SK-N-SH (cell line): Measurements from ENCODE around the gene GDF2. TPM values are rescaled to one million over a fixed set of nuclear protein-coding genes. Genes with fewer than 3 reads are reported as not detected.

ENCODE experiments used
- CTCF ChIA-PET: fragments of 300-600, 350-600 bp; formaldehyde crosslinking; extraction: SDS; loops from one replicate; lab custom pipeline; 2021; lab: Yijun Ruan, JAX
- POLR2A ChIA-PET: fragments of 350-600 bp; sonication (Branson Sonifier 250); formaldehyde crosslinking; extraction: SDS; loops from one replicate; lab custom pipeline; 2020; ENCODE audit warnings: antibody characterized with exemption, inconsistent platforms; lab: Yijun Ruan, JAX
- DNase-seq: peaks from one replicate; pipeline ENCODE4 v3.0.0; 2012
- H2AFZ ChIP-seq: fragments of 200-600 bp; sonication (generic); 2 replicates; pipeline ENCODE4 v1.8.1; 2016; ENCODE audit warnings: antibody characterized with exemption, mild to moderate bottlenecking, low read depth
- H3F3A ChIP-seq: fragments of 200-600 bp; sonication (generic); replicated peaks from 2 replicates; pipeline ENCODE3; 2016; ENCODE audit warnings: antibody characterized with exemption, mild to moderate bottlenecking; ENCODE audit not compliant: insufficient read depth
- H3K27ac ChIP-seq, 2 experiments: fragments of 200-500 bp in 1 of 2; fragments of 200-600 bp in 1 of 2; sonication (Bioruptor generic) in 1 of 2; sonication (generic), shearing (Covaris generic) in 1 of 2; 2 replicates each; pipeline versions ENCODE4 v1.5.1 to v1.6.1; 2014 to 2016; ENCODE audit warnings: low read depth in 2 of 2, inconsistent platforms in 1 of 2, low read length in 1 of 2, mild to moderate bottlenecking in 1 of 2, mixed read lengths in 1 of 2
- H3K27me3 ChIP-seq: fragments of 200-600 bp; sonication (generic), shearing (Covaris generic); 2 replicates; pipeline ENCODE4 v1.6.1; 2016; ENCODE audit warnings: mixed run types; ENCODE audit not compliant: insufficient read depth
- H3K36me3 ChIP-seq, 2 experiments: fragments of 200-500 bp in 1 of 2; fragments of 200-600 bp in 1 of 2; sonication (Bioruptor generic) in 1 of 2; sonication (generic) in 1 of 2; replicated peaks in 1 of 2; 2 replicates each; pipeline versions ENCODE3 to v1.5.1; 2014 to 2016; ENCODE audit warnings: low read length in 1 of 2, mild to moderate bottlenecking in 1 of 2; ENCODE audit not compliant: insufficient read depth in 2 of 2, control insufficient read depth in 1 of 2
- H3K4me1 ChIP-seq, 2 experiments: fragments of 200-500 bp in 1 of 2; fragments of 200-600 bp in 1 of 2; sonication (Bioruptor generic) in 1 of 2; sonication (generic), shearing (Covaris generic) in 1 of 2; 2 replicates each; pipeline versions ENCODE4 v1.5.1 to v1.6.1; 2014 to 2016; ENCODE audit warnings: low read depth in 1 of 2, low read length in 1 of 2, mixed run types in 1 of 2; ENCODE audit not compliant: insufficient read depth in 2 of 2, control insufficient read depth in 1 of 2
- H3K4me2 ChIP-seq: fragments of 200-600 bp; sonication (generic), shearing (Covaris generic); 2 replicates; pipeline ENCODE4 v1.6.1; 2017; ENCODE audit warnings: mixed run types
- H3K4me3 ChIP-seq, 2 experiments: fragments of 200-500 bp in 1 of 2; fragments of 200-600 bp in 1 of 2; sonication (Bioruptor generic) in 1 of 2; sonication (generic), shearing (Covaris generic) in 1 of 2; 2 replicates each; pipeline versions ENCODE4 v1.5.1 to v1.8.1; 2014 to 2016; ENCODE audit warnings: low read depth in 2 of 2, inconsistent platforms in 1 of 2, low read length in 1 of 2, mild to moderate bottlenecking in 1 of 2, mixed read lengths in 1 of 2, moderate library complexity in 1 of 2
- H3K79me2 ChIP-seq: fragments of 200-600 bp; sonication (generic); 2 replicates; pipeline ENCODE4 v1.8.1; 2017; ENCODE audit warnings: mild to moderate bottlenecking; ENCODE audit not compliant: insufficient read depth
- H3K9ac ChIP-seq: fragments of 200-600 bp; sonication (generic); 2 replicates; pipeline ENCODE4 v1.6.1; 2017; ENCODE audit warnings: mixed run types
- H3K9me2 ChIP-seq: fragments of 200-600 bp; sonication (generic); 2 replicates; pipeline ENCODE4 v1.6.1; 2017; ENCODE audit warnings: mixed run types
- H3K9me3 ChIP-seq: fragments of 200-600 bp; sonication (generic); 2 replicates; pipeline ENCODE4 v1.6.1; 2017; ENCODE audit warnings: mixed run types, mild to moderate bottlenecking, moderate library complexity
- H4K20me1 ChIP-seq: fragments of 200-600 bp; sonication (generic); 2 replicates; pipeline ENCODE4 v1.6.1; 2017; ENCODE audit warnings: mild to moderate bottlenecking, mixed run types; ENCODE audit not compliant: insufficient read depth
- CHD2 ChIP-seq: fragments of 150-350 bp; IDR thresholded peaks from 2 replicates; pipeline ENCODE4 v1.6.1; 2018; ENCODE audit warnings: low read length; ENCODE audit not compliant: partially characterized antibody
- EP300 ChIP-seq, 2 experiments: IDR thresholded peaks; 2 replicates each; pipeline versions ENCODE4 v1.4.0 to v1.6.1; 2012; ENCODE audit warnings: borderline replicate concordance in 1 of 2, low read depth in 1 of 2, low read length in 1 of 2
- EZH2phosphoT487 ChIP-seq: fragments of 200-600 bp; sonication (generic); IDR thresholded peaks from 2 replicates; pipeline ENCODE4 v1.6.1; 2017; ENCODE audit warnings: low read depth, mixed run types, mild to moderate bottlenecking, antibody characterized with exemption, moderate library complexity, borderline replicate concordance
- FOXJ3 ChIP-seq: sonication (generic); formaldehyde crosslinking; IDR thresholded peaks from 2 replicates; pipeline ENCODE4 v1.5.1; 2020; ENCODE audit warnings: mild to moderate bottlenecking, missing genetic modification reagents
- GATA2 ChIP-seq: sonication (generic); formaldehyde crosslinking; IDR thresholded peaks from 2 replicates; pipeline ENCODE4 v1.5.0; 2020; ENCODE audit warnings: mild to moderate bottlenecking, missing genetic modification reagents
- JUND ChIP-seq: IDR thresholded peaks from 2 replicates; pipeline ENCODE4 v1.4.0; 2012
- MXI1 ChIP-seq: IDR thresholded peaks from 2 replicates; pipeline ENCODE4 v1.6.1; 2012; ENCODE audit warnings: mild to moderate bottlenecking, low read depth, low read length, improper control_type of control experiment
- NFIC ChIP-seq: IDR thresholded peaks from 2 replicates; pipeline ENCODE4 v1.4.0; 2012; ENCODE audit warnings: borderline replicate concordance
- NRF1 ChIP-seq: IDR thresholded peaks from 2 replicates; pipeline ENCODE4 v1.6.1; 2012; ENCODE audit warnings: low read depth, mild to moderate bottlenecking, low read length
- RCOR1 ChIP-seq: fragments of 150-350 bp; IDR thresholded peaks from 2 replicates; pipeline ENCODE4 v1.6.1; 2017; ENCODE audit warnings: antibody characterized with exemption, low read length
- RFX5 ChIP-seq: IDR thresholded peaks from 2 replicates; pipeline ENCODE4 v1.6.1; 2012; ENCODE audit warnings: mild to moderate bottlenecking, improper control_type of control experiment, low read length
- TCF12 ChIP-seq: IDR thresholded peaks from 2 replicates; pipeline ENCODE4 v1.4.0; 2012
- WGBS: methylation state at CpG from one replicate; pipeline ENCODE4 v1.1.6; 2017; ENCODE audit warnings: low lambda C conversion rate; 5-methylcytosine and 5-hydroxymethylcytosine counted together
- polyA plus RNA-seq, 3 experiments: library from polyadenylated mRNA; depleted of rRNA; stranded (reverse); fragments of >200 nt; gene quantifications; 2 replicates each; pipeline ENCODE4 v1.2.3, GENCODE V29; 2012
- TF ChIP-seq, protein P1 (sequence below): fragments of 150-350 bp; IDR thresholded peaks from 2 replicates; pipeline ENCODE4 v1.6.1; 2016; ENCODE audit warnings: mild to moderate bottlenecking, low read depth, low read length
- TF ChIP-seq, protein P2 (sequence below): IDR thresholded peaks from 2 replicates; pipeline ENCODE4 v1.4.0; 2012; ENCODE audit warnings: low read depth
- TF ChIP-seq, protein P3 (sequence below): IDR thresholded peaks from 2 replicates; pipeline ENCODE4 v1.4.0; 2012; ENCODE audit warnings: low read depth, borderline replicate concordance
- TF ChIP-seq, protein P4 (sequence below): fragments of 150-350 bp; IDR thresholded peaks from 2 replicates; pipeline ENCODE4 v1.6.1; 2017; ENCODE audit warnings: antibody characterized with exemption, low read length, low read depth, borderline replicate concordance
- TF ChIP-seq, protein P5 (sequence below): IDR thresholded peaks from 2 replicates; pipeline ENCODE4; 2012

GDF2 gene
- polyA plus RNA-seq, 1 of the 3 experiments (the other 2 are of a cell fraction) = not detected

DNA sequence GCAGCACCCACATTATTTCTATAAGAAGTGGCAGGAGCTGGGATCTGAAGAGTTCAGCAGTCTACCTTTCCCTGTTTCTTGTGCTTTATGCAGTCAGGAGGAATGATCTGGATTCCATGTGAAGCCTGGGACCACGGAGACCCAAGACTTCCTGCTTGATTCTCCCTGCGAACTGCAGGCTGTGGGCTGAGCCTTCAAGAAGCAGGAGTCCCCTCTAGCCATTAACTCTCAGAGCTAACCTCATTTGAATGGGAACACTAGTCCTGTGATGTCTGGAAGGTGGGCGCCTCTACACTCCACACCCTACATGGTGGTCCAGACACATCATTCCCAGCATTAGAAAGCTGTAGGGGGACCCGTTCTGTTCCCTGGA, 25.0 kb downstream of the GDF2 start (continued):
- no peak for TF ChIP-seq EP300 (IDR thresholded peaks at IDR 0.05; ENCODE audit: borderline replicate concordance in 1 of 2, low read depth in 1 of 2, low read length in 1 of 2)
- TF ChIP-seq, protein P1, sequence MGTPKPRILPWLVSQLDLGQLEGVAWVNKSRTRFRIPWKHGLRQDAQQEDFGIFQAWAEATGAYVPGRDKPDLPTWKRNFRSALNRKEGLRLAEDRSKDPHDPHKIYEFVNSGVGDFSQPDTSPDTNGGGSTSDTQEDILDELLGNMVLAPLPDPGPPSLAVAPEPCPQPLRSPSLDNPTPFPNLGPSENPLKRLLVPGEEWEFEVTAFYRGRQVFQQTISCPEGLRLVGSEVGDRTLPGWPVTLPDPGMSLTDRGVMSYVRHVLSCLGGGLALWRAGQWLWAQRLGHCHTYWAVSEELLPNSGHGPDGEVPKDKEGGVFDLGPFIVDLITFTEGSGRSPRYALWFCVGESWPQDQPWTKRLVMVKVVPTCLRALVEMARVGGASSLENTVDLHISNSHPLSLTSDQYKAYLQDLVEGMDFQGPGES = no peak
- no peak for TF ChIP-seq EZH2phosphoT487
- no peak for TF ChIP-seq CHD2
- no peak for TF ChIP-seq NRF1
- no peak for TF ChIP-seq JUND

DNA sequence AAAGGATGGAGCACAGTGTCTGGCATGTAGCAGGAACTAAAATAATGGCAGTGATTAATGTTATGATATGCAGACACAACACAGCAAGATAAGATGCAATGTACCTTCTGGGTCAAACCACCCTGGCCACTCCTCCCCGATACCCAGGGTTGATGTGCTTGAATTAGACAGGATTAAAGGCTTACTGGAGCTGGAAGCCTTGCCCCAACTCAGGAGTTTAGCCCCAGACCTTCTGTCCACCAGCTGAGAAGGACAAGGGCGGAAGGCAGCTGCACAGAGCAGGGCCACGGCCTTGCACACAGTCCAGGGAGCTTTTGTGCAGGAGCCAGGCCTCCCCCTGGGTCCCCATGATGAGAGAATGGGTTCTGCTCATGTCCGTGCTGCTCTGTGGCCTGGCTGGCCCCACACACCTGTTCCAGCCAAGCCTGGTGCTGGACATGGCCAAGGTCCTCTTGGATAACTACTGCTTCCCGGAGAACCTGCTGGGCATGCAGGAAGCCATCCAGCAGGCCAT, 25.9 kb downstream of the GDF2 start, which contains the start of gene RBP3:
Gene RBP3 (plus strand): TSS at position 226 of the 514 bp plus-strand sequence. CDS start 122 bp downstream, at position 348.
- Histone ChIP-seq H3K79me2 (no peaks in the 10 kb centered on the region), H3K9me3 (no peaks in the 10 kb centered on the region), H3K4me2 (no peak within 1 kb of the TSS), H2AFZ (no peak within 1 kb of the TSS), H3K4me1 (peaks cover 0 to 33% of the 10 kb centered on the region in 2 experiments; a peak in 2 of 4 replicates), H3K27me3 (peaks cover 36% of the 10 kb centered on the region), H4K20me1 (no peaks in the 10 kb centered on the region), H3K27ac (peak within 1 kb of the TSS in 1 of 2 experiments; percentile 85; a peak in 2 of 4 replicates), H3F3A (no peaks in the 10 kb centered on the region), H3K4me3 (no peak within 1 kb of the TSS), H3K36me3 (no peaks in the 10 kb centered on the region), H3K9me2 (no peaks in the 10 kb centered on the region), H3K9ac (no peak within 1 kb of the TSS)
- TF ChIP-seq EP300 (IDR thresholded peaks at IDR 0.05; ENCODE audit: borderline replicate concordance in 1 of 2, low read depth in 1 of 2, low read length in 1 of 2) (peak in 1 of 2 experiments; percentile 59; a peak in 1 of 4 replicates), FOXJ3 (CRISPR knock-in tag) (peak; percentile 44), JUND (no peak), RCOR1 (peak; percentile 76), GATA2 (peak; percentile 84)
- POLR2A ChIA-PET = no interaction called here
- peak; percentile 81 for DNase-seq
- CTCF ChIA-PET = interaction anchor here (0.9 to 5.2 kb wide), 4 partner anchors 13 to 300 kb away, joined by 3 to 23 read pairs (median 5); no protein-coding TSS in a partner anchor
- 35% methylated on average over 3 of the region's 5 CpGs for WGBS

- Histone ChIP-seq H3K27ac (peak overlapping the region in 1 of 2 experiments; percentile 85; a peak in 2 of 4 replicates), H3K27me3 (peaks cover 32% of the 10 kb centered on the region), H2AFZ (no peak overlapping the region), H3K79me2 (no peaks in the 10 kb centered on the region), H4K20me1 (no peaks in the 10 kb centered on the region), H3K9me3 (no peaks in the 10 kb centered on the region), H3K4me2 (no peak overlapping the region), H3K4me1 (peaks cover 0 to 33% of the 10 kb centered on the region in 2 experiments; a peak in 2 of 4 replicates), H3F3A (no peaks in the 10 kb centered on the region), H3K9ac (no peak overlapping the region), H3K36me3 (no peaks in the 10 kb centered on the region), H3K9me2 (no peaks in the 10 kb centered on the region), H3K4me3 (no peak overlapping the region)
- 69% methylated on average over 20 of the region's 36 CpGs for WGBS
- peak; percentile 41 for DNase-seq
- ChIA-PET CTCF (interaction anchor here (0.9 to 5.2 kb wide), 4 partner anchors 9 to 53 kb away, joined by 3 to 23 read pairs (median 13); no protein-coding TSS in a partner anchor), POLR2A (no interaction called here)
- TF ChIP-seq, protein P2, sequence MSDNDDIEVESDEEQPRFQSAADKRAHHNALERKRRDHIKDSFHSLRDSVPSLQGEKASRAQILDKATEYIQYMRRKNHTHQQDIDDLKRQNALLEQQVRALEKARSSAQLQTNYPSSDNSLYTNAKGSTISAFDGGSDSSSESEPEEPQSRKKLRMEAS = no peak
- TF ChIP-seq EP300 (IDR thresholded peaks at IDR 0.05; ENCODE audit: borderline replicate concordance in 1 of 2, low read depth in 1 of 2, low read length in 1 of 2) (no peak), NFIC (no peak), TCF12 (no peak), NRF1 (no peak), RFX5 (no peak), CHD2 (no peak), MXI1 (no peak)
- TF ChIP-seq, protein P3, sequence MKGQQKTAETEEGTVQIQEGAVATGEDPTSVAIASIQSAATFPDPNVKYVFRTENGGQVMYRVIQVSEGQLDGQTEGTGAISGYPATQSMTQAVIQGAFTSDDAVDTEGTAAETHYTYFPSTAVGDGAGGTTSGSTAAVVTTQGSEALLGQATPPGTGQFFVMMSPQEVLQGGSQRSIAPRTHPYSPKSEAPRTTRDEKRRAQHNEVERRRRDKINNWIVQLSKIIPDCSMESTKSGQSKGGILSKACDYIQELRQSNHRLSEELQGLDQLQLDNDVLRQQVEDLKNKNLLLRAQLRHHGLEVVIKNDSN = no peak
- TF ChIP-seq, protein P4, sequence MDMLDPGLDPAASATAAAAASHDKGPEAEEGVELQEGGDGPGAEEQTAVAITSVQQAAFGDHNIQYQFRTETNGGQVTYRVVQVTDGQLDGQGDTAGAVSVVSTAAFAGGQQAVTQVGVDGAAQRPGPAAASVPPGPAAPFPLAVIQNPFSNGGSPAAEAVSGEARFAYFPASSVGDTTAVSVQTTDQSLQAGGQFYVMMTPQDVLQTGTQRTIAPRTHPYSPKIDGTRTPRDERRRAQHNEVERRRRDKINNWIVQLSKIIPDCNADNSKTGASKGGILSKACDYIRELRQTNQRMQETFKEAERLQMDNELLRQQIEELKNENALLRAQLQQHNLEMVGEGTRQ = no peak
- TF ChIP-seq, protein P5, sequence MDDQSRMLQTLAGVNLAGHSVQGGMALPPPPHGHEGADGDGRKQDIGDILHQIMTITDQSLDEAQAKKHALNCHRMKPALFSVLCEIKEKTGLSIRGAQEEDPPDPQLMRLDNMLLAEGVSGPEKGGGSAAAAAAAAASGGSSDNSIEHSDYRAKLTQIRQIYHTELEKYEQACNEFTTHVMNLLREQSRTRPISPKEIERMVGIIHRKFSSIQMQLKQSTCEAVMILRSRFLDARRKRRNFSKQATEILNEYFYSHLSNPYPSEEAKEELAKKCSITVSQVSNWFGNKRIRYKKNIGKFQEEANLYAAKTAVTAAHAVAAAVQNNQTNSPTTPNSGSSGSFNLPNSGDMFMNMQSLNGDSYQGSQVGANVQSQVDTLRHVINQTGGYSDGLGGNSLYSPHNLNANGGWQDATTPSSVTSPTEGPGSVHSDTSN = no peak
- TF ChIP-seq, protein P1 = no peak
Observed at GRCh38 chr10:47348661-47349470, 26.6 kb downstream of the GDF2 start.
